GM12878 (cell line): ENCODE data around the gene DENND2C.

Experiments
- BCL11A ChIP-seq: IDR thresholded peaks from 2 replicates; pipeline ENCODE4 v1.6.1; 2011; ENCODE audit warnings: low read depth, low read length
- CREB1 ChIP-seq: IDR thresholded peaks from 2 replicates; pipeline ENCODE4 v1.6.1; 2012; ENCODE audit warnings: low read depth, mild to moderate bottlenecking, inconsistent platforms
- EZH2 ChIP-seq: IDR thresholded peaks from 2 replicates; pipeline ENCODE4 v1.6.1; 2012; ENCODE audit warnings: low read depth, mild to moderate bottlenecking, control low read depth, inconsistent platforms, low read length, borderline replicate concordance; ENCODE audit not compliant: control insufficient read depth
- FOXK2 ChIP-seq: fragments of 450-650 bp; IDR thresholded peaks from 2 replicates; pipeline ENCODE4 v1.6.1; 2017; ENCODE audit warnings: mild to moderate bottlenecking, moderate library complexity
- MXI1 ChIP-seq: fragments of 150-350 bp; IDR thresholded peaks from 2 replicates; pipeline ENCODE4 v1.6.1; 2011; ENCODE audit warnings: low read depth, mild to moderate bottlenecking, inconsistent platforms, low read length, improper control_type of control experiment
- POLR2AphosphoS5 ChIP-seq: IDR thresholded peaks from 2 replicates; pipeline ENCODE4 v1.6.1; 2011; ENCODE audit warnings: mild to moderate bottlenecking, low read length, inconsistent platforms
- RAD51 ChIP-seq: fragments of 450-650 bp; IDR thresholded peaks from 2 replicates; pipeline ENCODE4 v1.6.1; 2016; ENCODE audit warnings: moderate library complexity, mild to moderate bottlenecking, inconsistent platforms
- SIN3A ChIP-seq: IDR thresholded peaks from 2 replicates; pipeline ENCODE4 v1.6.1; 2012; ENCODE audit warnings: low read depth, low read length, improper control_type of control experiment
- TAF1 ChIP-seq: IDR thresholded peaks from 2 replicates; pipeline ENCODE4 v1.6.1; 2011; ENCODE audit warnings: mild to moderate bottlenecking, low read depth, low read length, borderline replicate concordance
- TF ChIP-seq, protein P1 (sequence below), 3 experiments: IDR thresholded peaks in 2 of 3; conservative IDR thresholded peaks in 1 of 3; 2 replicates each; pipeline ENCODE4 v1.5.1; 2011; ENCODE audit warnings: low read depth in 3 of 3, low read length in 3 of 3, mild to moderate bottlenecking in 3 of 3, control low read depth in 2 of 3, moderate library complexity in 2 of 3, inconsistent platforms in 1 of 3, mixed read lengths in 1 of 3; ENCODE audit not compliant: control insufficient read depth in 2 of 3, insufficient read depth in 1 of 3; ENCODE audit errors: extremely low read depth in 1 of 3

DNA sequence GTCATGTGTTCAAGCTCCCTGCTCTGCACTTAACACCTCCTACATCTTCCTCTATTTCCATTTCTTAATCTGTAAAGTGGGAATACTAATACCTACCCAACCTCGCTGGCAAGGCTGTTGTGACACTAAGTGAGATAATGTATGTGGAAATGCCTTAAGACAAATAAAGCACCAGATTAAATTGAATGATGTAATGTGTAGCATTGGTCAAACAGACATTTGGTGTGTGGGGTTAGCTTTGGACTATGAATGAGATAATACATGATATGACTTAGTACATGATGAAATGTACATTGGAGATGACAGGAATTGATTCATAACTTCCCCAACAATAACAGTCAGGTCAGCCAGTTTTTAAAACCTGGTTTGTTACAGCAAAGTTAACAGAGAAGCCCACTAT is 20.3 kb upstream of the DENND2C start:
- TF ChIP-seq EZH2 = no peak
- no peak for TF ChIP-seq FOXK2
- TF ChIP-seq BCL11A = no peak
- TF ChIP-seq TAF1 = no peak
- TF ChIP-seq CREB1 = no peak
- TF ChIP-seq, protein P1, sequence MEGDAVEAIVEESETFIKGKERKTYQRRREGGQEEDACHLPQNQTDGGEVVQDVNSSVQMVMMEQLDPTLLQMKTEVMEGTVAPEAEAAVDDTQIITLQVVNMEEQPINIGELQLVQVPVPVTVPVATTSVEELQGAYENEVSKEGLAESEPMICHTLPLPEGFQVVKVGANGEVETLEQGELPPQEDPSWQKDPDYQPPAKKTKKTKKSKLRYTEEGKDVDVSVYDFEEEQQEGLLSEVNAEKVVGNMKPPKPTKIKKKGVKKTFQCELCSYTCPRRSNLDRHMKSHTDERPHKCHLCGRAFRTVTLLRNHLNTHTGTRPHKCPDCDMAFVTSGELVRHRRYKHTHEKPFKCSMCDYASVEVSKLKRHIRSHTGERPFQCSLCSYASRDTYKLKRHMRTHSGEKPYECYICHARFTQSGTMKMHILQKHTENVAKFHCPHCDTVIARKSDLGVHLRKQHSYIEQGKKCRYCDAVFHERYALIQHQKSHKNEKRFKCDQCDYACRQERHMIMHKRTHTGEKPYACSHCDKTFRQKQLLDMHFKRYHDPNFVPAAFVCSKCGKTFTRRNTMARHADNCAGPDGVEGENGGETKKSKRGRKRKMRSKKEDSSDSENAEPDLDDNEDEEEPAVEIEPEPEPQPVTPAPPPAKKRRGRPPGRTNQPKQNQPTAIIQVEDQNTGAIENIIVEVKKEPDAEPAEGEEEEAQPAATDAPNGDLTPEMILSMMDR (IDR thresholded peaks at IDR 0.05 in 2 of 3, conservative IDR thresholded peaks at IDR 0.05 in 1 of 3; ENCODE audit: control insufficient read depth in 2 of 3, extremely low read depth in 1 of 3, insufficient read depth in 1 of 3, low read depth in 3 of 3, low read length in 3 of 3) = no peak
- no peak for TF ChIP-seq MXI1
- TF ChIP-seq RAD51 = no peak
- no peak for TF ChIP-seq SIN3A
- no peak for TF ChIP-seq POLR2AphosphoS5
